Stimulated activated CD8-positive, alpha-beta memory T cell treated with anti-CD3 and anti-CD28 coated beads, Interleukin-7, amount 100 ng/mL, for 24 hours (primary cell): ENCODE data around the gene FOXO6.

Source experiments
- DNase-seq: peaks from one replicate; pipeline ENCODE4 v3.0.0-alpha.2; 2020; ENCODE audit warnings: low read depth

Gene FOXO6

DNA sequence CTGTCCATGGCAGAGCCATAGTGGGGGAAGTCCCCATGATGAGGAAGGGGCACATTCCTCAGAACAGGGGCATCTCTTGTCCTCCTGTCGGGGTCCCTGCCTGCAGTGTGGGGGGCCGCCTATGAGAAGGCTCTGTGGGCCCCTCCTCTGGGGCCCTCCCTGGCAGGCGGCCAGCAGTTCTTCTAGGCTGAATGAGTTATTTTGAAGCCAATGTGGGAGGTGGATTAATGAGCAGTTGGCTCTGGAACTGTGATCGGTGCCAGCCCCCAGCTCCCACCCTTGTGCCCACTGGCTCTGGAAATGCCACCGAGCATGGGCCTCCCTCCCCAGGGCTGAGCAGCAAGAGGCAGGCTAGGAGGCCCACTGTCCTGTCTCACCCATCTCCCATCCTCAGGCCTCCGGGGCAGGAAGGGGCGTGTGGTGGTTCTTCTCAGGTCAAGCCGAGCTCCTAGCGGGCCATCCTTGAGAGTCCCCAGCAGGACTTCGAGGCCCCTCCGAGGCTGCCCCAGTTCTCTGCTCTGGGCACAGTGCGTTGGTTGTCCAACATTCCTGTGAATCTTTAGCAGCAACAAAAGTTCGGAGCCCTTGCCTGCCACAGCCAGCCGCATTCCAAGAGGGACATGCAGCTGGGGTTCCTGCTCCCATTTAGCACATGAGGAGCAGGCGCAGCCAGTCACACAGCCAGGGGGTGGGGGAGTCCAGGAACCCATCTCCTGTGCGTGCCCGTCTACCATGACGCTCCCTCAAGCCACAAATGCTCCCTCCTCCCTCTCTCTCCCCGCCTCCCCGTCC lies 66.1 kb downstream of the FOXO6 start:
- no peak for DNase-seq

DNA sequence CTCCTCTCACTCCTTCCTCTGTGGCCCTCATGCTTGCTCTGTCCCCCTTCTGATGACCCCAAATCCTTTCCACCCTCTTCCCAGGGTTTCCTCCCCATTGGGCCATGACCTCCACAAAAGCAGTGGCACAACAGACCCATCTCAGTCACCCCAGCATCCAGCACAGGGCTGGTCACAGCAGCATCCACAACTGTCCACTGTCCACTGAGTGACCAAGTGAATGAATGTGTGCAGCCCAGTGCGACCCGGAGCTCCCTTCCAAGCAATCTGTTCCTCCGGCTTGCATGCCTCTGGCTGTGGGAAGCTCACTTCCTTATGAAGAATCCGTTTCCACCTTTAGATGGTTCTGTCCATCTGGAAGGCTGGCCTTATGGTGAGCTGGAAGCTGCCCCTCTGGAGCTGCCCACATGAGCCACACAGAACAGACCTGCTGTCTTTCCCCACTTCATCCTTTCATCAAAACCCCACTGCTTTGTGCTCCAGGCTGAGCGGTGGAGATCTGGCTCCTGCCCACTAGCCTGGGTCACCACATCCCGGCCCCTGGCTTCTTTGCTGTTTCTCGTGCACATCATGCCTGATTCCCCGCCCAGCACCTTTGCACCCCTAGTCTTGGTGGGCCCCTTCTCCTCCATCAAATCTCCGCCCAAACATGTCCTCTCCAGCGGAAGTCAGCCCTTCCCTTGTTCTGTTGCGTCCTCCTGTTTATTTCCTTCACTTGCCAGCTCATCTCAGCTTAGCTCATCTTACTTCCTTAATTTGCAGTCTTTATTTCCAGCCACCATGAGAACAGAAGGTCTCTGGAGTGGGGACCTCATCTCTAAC lies 66.9 kb downstream of the FOXO6 start:
- DNase-seq, result no peak

DNA sequence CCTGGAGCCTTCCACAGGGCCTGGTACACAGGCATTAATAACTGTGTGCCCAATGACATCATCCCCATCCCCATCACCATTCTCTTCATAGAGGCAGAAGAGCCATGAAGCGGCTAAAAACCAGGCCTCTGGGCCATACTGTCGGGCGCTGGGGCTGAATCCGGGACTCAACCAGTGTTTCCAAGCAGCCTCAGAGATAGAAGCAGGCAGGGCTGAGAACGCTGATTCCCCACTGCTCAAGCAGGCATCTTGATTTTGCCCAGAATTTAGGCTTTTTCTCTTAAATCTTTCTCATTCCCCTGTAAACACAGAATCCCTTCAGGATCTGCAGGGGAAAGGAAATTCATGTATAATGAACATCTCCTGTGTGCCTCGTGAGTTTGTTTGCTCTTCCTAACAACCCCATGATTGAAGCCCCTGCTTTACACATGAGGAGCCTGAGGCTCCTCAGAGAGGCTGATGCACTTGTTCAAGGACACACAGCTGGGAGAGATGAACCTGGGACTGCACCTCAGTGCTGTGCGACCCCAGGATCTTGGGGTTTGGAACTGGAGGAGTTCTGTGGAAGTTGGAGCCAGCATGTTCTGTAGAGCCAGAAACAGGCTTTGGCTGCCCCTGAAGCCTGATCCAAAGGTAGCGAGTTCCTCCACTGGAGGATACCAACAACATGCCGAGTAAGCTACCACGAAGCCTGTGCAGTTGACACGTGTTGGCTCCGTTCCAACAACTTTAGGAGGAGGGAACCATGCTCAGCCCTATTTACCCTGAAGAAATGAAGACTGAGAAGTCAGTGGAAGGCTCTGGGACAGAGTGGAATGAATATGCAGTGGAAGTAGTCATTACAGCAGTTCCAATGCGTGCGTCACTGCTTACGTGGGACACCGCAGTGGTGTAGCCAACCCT lies 67.8 kb downstream of the FOXO6 start:
- DNase-seq, result no peak

DNA sequence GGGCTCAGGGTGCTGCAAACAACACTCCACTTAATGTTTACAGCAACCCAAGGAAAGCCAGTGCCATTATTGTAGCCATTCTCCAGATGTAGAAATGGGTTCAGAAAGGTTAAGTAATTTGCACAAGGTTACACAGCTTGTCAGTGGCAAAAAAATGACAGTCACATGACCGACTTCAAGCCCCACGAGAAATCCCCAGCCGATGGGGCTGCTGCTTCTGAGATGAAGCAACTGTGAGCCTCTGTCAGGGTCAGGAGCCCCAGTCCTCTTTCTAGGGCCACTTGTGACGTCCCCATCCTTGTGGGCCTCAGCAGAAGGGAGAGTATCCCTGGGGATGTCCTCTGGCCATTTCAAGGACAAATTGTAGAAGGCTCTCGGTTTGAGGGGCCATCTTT lies 68.4 kb downstream of the FOXO6 start:
- DNase-seq, result no peak

DNA sequence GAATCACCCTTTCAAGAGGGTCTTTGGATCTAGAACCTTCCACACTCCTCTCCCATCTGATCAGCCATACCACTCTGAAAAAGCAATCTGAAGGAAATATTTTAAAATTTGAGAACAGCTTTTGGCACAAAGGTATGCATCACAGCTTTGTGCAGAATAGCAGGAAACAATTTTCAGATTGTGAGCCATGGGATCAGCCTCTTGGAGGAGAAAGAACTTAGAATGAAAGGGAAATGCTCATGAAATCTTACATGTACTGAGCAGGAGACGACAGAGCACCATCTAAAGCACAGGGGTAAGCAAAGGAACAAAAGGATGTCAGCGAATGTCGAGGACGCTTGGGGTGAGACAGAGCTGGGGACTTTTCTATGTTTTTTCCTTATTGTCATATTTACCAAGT lies 68.8 kb downstream of the FOXO6 start:
- no peak for DNase-seq

DNA sequence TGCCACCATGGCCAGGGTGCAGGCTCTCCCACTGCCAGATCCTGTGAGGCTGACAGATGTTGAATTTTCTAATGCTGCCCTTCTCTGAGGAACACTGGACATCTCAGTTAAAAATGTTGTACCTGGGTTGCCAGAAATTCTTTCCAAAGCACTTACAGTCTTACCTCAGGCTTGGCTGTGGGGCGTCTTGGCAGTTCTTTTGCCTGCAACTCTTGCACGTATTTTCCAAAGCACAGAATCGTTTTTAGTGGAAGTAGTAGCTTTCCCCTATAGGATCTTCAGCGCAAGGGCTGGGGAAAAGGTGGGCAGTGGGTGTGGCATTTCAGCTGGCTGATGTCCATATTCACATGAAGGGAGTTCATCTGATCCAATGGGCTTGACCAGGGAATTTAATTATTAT lies 69.3 kb downstream of the FOXO6 start:
- no peak for DNase-seq

DNA sequence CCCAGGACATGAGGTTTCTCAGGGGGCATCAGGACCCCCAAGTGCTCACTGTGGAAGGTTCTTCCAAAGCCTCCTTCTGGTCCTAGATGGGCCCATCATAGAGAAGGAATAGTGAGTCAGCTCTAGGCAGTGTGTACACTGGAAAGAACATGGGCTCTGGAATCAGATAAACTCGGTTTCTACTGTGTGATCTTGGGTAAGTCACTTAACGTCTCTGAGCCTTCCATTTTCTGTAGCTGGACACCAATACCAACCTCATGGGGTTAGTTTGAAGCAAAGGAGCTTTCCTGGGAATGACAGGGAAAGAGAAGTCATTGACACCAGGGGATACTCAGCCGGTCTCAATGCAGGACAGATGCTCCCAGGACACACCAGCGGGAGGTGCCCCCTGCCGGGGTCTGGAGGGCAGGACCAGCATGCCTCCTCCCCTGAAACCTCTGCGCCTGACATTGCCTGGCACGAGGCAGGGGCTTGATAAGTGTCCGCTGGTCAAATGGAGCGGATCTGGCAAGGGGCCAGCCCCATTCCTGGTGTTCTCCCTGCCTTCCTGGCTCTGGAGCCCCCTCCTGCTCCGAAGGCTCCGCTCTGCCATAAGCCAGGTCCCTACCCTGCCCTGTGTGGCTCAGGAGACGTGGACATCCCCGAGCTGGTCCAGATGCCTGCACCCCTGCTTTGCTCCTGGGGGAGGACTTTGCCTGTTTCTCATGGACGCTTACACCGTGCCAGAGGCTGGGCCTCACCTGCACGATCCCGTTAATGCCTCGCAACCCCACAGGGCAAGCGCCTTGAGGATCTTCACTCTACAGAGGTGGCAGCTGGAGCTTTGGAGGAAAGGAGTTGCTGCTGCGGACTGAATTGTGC lies 70.5 kb downstream of the FOXO6 start:
- DNase-seq, result no peak
